HG03439 (cell line): ENCODE data around the gene BMP7.
"Not testable (repeated sequence)": the region's sequence is repeated elsewhere in the genome, so short reads cannot be mapped to it uniquely, and the experiment has no call there.

Experiments used
- ATAC-seq: cut with Tn5 transposase; IDR thresholded peaks from one replicate; pipeline ENCODE4 v1.9.1; 2021; ENCODE audit warnings: mild to moderate bottlenecking, moderate library complexity; ENCODE audit not compliant: unreplicated experiment

The BMP7 gene

DNA sequence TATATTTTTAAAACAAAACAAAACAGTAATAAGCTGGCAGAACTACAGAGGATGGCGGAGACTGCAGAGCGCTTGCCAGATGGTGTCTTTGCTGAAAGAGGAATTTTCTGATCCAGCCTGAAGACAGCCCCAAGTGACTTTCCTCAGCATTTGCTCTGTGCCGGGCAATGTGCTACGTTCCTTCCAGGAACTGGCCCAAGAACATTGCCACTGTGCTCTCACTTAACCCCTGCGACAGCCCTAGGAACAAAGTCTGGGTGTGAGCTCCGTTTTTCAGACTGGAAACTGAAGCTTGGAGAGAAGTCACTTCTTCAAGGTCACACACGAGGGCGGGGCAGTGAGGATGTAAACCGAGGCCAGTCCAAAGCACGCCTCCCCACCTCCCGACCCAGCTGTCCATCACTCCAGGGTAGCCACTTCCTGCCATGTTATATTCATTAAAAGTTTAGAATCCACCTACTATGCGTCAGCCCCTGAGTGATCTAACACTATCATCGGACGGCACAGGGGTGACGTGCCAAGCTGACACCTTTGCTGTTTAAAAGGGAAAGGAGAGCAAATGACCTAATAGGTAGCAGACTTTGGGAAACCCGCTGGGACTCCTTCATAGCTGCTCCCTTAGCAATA is 22.3 kb upstream of the BMP7 start:
- ATAC-seq: no peak

DNA sequence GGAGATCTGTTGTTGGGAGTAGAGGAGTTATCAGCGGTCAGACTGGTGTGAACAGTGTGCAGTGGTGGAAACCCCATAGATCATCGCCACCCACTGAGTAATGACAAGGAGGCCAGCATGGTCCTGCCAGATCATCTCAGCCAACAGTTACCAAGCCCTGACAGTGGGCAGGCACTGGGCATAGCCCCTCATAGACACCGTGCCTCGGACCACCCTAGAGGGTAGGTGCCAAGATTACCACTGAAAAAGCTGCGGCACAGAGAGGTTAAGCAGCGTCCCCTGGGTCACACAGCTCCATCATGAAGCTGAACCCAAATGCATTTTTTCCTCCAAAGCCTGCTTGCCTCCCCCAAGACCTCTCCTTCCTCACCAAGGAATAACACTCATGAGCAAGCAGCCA is 21.5 kb upstream of the BMP7 start:
- ATAC-seq: no peak

DNA sequence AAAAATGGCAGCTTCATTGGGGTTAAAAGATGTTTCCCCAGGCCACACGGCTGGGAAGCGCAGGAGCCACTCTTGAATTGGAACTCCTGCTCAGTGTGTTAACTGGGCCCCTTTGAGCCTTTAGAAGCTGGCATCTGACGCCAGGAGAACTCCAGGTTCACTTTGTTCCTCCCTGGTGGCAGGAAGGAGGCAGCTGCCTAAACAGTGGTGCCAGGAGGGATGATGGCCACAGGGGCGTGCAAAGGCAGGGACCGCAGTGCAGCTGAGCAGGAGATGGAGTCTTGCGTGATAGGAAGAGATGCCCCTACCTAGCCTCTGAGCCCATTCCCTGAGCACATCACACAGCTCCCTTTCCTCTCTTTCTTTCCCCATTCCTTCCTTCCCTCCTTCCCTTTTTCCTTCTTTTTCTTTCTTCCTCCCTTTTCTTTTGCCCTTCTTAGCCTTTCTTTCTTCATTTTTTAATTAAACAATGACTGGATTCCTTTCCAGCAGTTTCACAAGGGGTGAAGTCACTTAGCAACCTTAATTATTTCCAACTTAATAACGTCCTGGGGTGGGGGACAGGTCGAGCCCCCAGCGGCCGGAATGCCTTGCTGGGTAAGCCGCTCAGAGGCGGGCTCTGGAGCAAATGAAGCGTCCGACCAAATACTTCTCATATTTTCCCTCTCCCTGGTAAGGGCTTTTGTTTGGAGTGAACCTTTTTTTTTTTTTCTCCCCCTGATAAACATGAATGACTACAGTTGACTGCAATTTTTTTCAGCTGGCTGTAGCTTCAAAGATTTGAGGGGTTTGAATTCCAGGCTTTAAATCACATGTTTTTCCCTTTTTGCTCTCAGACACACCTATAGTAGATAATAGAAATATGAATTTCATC is 20.8 kb upstream of the BMP7 start:
- no peak for ATAC-seq

DNA sequence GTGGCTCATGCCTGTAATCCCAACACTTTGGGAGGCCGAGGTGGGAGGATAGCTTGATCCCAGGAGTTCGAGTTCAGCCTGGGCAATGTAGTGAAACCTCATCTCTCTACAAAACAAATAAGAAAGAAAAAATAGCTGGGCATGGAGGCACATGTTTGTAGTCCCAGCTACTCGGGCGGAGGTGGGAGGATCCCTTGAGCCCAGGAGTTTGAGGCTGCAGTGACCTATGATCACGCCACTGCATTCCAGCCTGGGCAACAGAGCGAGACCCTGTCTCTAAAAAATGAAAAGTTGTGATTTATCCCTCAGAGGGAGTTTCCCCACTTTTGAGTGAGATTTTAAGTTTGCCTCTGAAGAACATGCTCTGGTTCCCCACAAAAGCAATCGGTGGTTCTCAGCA is 17.4 kb upstream of the BMP7 start:
- no peak for ATAC-seq

DNA sequence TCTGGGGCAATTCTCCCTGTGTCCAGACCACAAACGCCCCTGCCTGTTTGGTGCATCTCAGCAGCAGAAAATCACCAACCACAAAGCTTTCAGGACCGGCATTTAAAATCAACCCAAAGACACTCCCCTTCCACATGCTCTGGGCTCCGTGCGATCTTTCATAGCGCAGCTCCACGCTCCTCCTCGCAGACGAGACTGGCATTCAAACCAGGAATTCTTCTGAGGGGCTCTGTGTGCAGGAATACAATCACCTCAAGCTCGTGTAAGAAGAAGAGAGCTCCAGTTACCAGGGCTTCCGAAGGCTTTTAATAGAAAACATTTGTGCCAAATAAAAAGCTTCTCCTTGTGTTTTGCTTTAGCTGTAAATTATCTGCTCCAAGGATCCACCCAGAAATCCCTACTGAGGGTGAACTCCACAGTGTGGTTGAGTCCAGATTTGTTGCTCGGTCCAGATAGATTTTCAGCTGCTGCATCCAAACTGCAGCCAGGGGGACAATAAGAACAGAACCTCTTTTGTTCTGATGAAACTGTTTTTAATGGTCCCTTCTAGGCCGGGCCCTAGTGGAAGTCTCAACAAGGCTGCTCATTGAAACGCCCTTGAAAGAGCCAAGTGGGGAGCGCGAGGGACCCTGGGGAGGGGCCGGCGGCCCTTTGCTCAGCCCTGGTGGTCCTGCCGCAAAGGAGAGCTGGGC is 16.4 kb upstream of the BMP7 start:
- ATAC-seq: no peak

DNA sequence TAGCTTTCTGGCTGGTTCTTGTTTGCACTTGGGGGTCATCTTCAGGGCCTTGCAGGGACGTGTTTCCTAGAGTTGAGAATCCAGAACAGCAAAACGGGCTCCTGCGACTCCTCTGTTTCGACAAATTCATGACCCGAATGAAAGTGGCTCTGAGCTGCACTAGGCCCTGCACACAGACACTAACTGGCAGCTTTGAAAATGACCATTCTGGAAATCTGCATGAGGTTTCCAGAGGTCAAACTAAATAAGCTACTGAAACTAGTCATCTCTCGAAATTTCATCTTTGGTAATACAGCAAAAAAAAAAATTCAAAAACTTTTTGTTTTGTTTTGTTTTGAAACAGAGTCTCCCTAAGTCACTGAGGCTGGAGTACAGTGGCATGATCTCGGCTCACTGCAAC is 15.5 kb upstream of the BMP7 start:
- no peak for ATAC-seq

DNA sequence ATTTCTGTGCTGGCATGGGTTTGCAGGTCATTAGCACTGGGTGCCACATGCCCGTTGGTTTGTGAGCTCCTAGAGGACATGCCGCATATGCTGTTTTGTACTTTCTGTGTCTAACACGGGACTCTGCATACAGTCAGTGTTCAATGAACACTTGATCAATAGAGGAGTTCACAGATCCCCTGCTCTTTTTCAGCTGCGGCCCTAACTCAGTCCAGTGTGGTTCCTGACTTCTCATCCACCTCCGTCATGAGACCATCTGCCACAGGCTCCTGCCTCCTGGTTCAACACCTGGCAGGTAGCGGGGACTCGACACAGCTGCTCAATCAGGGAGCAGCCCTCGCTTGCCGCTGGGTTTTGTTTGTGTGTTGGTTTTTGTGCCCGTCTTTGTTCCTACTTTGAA is 13.8 kb upstream of the BMP7 start:
- no peak for ATAC-seq

DNA sequence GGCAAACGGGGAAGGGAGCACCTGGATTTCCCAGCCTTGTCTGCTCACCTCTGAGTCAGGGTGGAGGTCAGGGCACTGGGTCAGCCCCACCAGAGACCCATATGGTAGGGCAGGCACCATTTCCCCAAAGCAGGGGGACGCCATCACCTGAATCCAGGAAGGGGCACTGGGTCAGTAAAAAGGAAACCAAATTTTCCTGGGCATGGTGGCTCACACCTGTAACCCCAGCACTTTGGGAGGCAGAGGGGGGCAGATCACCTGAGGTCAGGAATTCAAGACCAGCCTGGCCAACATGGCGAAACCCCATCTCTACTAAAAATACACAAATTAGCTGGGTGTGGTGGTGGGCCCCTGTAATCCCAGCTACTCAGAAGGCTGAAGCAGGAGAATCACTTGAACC is 13.1 kb upstream of the BMP7 start:
- not testable (repeated sequence) for ATAC-seq

DNA sequence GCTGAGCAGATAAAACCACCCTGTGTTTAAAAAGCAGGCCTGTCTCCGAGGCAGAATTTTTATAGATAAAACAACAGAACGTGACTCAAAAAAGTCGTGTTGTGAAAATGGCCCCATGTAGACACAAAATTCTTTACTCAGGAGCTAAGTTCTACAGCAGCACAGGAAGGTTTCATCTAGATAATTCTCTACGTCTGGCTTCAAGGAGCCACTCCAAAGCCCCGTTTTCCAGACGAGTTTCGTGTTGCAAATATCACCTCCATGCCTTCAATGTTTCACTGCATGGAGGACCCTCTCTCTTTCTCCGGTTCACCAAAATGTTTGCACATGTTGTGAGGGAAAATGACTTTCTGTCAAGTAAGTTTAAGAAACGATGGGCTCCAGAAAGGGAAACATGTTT is 12.0 kb upstream of the BMP7 start:
- no peak for ATAC-seq

DNA sequence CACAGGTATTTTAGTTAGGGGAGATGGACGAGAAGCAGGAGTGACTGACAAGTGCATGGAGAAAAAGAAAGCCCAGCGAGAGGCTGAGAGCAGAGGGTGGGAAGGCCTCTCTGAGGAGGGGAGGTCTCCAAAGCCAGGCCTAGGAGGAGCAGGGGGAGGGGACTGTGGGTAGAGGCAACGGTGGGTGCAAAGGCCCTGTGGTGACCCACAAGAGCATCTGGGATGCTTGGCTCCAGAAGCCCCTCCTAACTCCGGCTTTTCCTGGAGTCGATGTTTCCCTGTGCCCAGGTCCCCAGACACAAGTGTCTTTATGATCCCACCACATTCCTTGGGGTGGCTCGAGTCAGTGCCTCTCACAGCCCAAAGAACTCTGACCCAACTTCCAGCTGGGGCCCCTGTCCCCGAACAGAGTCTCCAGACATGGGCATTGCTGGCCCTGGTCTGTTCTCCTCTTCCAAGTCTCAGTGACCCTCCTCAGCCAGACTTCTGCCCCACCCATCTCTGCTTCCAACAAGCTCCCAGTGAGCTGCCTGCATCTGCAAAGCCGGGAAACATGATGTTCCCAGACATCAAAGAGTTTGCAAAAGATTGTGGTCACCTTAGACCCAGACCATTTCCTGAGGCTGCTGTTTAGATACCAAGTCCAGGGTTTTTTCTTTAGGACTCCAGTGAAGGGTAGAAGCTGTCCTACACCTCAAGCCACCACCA is 11.1 kb upstream of the BMP7 start:
- no peak for ATAC-seq

DNA sequence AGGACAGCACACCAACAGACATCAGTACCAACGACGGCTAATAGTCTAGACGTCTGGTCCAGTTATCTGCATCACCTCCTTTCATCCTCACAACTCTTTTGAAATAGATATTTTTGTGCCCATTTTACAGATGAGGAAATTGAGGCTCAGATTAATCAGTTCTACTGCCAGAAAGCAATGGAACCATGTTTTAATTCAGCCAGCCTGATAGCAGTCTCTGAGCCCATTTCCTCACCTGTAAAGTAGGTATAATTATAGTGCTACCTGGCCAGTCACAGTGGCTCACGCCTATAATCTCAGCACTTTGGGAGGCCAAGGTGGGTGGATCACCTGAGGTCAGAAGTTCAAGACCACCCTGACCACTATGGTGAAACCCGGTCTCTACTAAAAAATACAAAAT is 9.8 kb upstream of the BMP7 start:
- ATAC-seq: no peak

DNA sequence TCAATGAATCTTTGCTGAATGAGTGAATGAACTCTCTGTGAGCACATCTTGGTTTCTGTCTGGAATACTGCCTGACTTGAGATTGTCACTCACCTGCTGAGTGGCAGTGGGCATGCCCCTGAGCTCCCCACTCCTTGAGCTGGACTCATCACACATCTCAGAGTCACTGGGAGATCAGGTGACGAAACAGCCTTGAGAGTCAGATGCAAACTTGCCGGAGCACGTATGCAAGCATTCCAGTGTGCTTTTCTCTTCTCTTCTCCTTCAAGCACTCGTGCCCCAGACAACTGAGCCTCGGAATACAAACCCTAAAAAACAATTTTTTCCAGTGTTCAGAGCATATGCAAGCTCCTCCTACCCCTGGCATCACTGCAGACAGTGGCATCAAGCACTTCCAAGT is 9.4 kb upstream of the BMP7 start:
- ATAC-seq: no peak

DNA sequence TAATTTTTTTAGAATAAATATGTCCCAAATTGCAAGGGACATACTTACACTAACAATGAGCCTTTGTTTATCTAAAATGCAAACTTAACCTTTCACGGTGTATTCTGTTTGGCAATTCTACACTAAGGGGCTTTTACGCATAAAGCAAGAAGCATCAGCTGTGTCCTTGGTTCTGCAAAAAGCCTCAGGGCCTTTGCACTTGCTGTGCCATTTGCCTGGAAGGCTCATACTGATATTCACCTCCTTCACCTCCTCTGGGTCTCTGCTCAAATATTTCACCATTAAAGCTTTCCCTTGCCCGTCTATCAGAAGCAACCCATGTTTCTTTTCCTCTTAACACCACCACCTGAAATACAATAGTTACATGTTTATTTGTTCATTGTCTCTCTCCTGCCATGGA is 8.9 kb upstream of the BMP7 start:
- no peak for ATAC-seq

DNA sequence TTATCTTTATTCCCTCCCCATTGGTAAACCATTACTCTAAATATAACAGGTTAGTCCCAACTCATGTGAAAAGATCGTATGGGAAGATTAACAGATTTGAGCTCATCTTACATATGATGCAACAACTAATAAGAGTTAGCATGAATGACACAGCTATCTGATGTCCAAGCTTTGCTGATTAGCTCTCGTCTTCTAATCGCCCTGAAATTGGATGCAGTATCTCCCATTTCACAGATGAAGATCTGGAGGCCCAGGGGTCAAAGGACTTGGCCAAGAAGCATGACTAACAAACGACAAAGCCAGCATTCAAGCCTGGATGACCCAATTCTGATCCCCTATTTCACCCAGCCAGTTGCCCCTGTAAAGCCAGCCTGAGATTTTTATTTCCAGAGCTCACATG is 8.4 kb upstream of the BMP7 start:
- no peak for ATAC-seq

DNA sequence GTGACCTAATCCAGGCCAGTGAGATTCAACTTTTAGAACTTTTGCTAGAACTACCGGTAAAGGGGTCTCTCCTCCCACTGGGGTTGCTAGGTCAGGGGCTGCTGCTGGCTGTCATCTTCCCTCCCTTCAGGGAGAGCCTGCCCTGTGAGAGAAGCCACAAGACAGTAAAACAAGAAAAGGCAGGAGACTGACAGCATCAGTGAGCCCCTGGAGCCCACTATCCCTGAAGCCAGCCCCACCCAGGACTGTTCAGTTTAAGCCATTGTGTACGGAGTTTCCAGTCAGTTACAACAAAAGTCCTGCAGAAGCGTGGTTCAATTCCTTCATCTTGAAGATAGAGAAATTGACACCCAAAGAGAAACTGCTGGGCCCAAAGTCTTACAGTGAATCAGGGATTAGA is 7.9 kb upstream of the BMP7 start:
- ATAC-seq: no peak

DNA sequence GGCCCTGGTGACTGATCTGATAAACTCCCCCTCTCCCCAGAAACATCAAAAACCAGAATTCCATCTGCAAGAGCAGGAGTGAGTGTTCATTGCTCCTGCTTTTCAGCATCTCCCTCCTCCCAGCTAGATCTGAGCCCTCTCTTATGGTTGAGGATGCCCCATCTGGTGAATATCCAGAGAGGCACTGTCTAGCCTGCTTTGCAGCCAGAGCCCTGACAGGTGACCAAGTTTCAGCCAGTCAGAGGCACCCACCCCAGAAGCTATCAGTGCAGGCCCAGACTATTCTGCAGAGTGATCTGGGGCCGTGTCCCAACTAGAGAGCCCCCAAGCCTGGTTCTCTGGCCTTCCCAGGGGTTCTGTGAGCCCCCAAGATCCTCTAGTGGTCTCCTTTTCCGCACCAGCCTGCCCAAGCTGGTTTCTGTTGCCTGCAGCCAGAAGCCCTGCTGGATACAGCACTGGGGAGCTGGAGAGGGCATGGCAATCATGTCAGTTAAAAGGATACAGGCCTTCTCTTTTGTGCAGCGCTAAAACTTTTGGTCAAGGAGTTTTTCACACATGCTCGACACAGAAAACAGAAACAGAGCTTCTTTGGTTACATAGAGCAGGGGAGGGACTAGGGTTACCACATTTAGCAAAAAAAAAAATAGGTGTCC is 6.6 kb upstream of the BMP7 start:
- ATAC-seq: no peak

DNA sequence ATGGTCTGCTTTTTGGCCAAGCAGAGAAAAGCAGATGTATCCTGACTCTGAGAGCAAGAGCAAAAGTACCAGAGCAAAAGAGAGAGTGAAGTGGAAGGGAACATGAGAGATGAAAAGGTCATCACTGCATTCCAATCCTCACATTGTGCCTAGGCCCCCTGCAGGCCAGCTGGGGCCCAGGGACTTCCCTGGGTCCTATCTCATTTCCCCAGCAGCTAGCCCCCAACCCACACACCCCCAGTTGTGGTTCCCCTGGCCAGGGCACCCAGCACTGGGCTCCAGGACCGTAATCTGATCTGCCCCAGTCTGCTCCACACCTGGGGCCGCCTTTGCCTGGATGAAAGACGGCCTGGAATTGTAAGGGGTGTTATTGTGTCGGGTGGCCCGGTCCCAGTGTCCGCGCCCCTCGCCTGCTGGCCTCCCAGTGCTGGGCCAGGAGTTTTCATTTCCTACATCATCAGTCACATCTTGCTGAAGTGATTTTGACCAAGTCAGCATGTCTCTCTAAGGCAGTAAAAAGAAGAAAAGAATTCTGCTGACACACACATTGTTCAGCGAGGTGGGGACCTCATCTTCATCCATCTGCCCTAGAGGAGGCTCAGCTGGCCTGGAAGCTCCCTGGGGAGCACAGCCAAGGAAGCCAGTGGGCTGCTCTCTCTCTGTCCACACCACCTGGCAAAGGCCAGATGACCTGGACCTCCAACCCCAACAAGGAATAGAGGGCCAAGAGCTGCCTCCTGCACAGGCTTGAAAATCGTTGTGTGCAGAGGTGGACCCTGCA is 4.0 kb upstream of the BMP7 start:
- no peak for ATAC-seq

DNA sequence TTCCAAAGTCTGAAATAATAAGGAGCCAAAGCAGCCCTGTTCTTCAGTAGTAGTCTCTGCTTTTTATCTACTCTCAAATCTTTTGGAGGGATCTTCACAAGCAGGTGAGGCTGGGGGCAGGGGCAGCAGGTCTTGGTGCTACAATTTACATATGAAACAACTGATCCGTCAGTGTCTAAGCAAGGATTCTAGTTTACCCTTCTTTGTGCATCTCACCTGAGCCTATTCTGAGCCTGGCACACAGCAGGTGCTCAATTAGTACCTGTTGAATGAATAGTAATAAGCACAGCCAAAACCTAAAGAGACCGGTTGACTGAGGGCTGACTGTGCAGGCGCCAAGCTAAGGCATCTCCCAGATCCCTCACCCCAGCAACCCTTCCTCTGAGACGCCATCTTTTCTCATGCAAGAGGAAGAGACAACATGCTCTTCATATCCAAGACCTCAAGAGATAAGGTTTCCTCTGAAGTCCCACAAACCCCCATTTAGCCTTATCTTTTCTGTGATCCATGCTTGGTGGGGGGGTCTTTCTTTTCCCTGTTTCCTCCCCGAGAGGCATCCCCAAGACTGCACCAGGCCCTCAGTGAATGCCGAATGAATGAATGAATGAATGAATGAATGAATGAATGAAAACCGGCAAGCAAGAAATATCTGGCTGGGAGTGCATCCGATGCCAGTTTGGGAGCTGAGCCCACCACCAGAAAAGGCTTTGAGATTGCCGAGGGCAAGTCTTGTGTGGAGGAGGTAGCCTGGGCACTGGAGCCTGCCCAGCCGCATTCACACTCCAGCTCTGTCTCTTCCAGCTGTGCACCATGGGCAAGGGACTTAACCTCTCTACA is 2.9 kb upstream of the BMP7 start:
- no peak for ATAC-seq

DNA sequence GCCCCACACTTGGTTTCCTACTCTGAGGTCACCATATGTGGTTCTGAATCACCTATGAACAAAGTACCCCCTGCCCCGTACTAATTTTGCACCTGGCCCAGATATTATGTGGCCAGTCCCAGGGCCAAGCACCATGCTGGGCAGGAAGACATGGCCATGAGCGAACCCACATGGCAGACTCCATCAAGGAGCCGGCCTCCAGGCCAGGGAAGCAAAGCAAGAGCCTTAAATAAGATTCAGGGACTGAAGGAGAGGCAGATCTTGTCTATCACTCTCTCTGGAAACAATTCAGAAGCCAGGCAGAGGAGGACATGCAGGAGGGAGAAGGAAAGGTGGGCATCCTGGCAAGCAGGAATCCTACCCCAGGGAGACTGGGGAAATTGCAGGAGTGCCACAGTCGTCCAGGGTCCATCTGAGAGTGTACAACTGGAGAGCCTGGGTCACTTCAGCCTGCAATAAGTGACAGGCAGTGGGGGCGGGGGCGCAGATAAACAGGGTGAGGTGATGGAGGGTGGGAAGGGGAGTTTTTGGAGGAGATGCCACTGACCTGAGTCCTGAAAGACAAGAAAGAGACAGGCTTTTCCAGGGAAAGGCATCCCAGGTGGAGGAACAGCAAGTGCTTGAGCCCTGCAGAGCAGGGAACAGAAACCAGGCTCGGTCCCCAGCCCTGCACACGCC is 2.1 kb upstream of the BMP7 start:
- no peak for ATAC-seq
